ENCODE results near the gene EML6. TPM values are rescaled to one million over a fixed set of nuclear protein-coding genes. Genes with fewer than 3 reads are reported as not detected.

Gene EML6
- total and polyA plus RNA-seq, 7 donors, result 0.38 to 9.3 (median 2.5) TPM

DNA sequence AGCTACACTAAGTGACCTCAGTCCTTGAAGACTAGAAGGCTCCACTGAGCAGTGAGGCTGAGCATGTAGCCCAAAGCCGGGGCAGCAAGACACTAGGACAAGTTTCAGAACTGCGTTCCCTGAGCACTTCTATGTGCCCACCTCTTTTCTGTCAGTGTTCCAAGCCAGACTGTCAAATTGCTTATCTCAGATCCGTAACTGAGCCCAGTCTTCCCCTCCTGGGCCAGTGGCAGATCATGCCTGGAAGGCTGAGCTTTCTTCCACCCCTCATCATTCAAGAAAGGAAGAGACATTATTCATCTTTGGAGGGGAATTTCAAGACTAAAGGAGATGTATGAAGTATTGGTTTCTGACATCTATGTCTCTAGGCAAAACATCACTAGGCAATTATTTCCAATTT is 49.8 kb downstream of the EML6 start:
- H3K27ac ChIP-seq, result no peak overlapping the region
- 89 to 98% (median 90%) methylated on average over 3 of the region's 3 CpGs for WGBS, 3 donors
- no peak for ATAC-seq
- no peak overlapping the region for H3K4me3 ChIP-seq
- DNase-seq, result no peak
- peaks cover 0 to 2% of the 10 kb centered on the region in 2 donors for H3K36me3 ChIP-seq (ENCODE audit: insufficient read depth in 1 of 2, low read depth in 1 of 2)
- H3K9me3 ChIP-seq, result peaks cover 12% of the 10 kb centered on the region
- intact Hi-C loops (cut with DNase I), result no loop called here
- H3K27me3 ChIP-seq (ENCODE audit: insufficient read depth in 3 of 3, low read length in 2 of 3), result no peaks in the 10 kb centered on the region
- TF ChIP-seq CTCF (IDR thresholded peaks at IDR 0.05), result no peak
- no peaks in the 10 kb centered on the region for H3K4me1 ChIP-seq

- no peak overlapping the region for H3K27ac ChIP-seq
- intact Hi-C loops (cut with DNase I), result no loop called here
- no peak for TF ChIP-seq CTCF (IDR thresholded peaks at IDR 0.05)
- no peaks in the 10 kb centered on the region for H3K27me3 ChIP-seq (ENCODE audit: insufficient read depth in 3 of 3, low read length in 2 of 3)
- H3K9me3 ChIP-seq, result peaks cover 12% of the 10 kb centered on the region
- no peak for ATAC-seq
- H3K36me3 ChIP-seq (ENCODE audit: insufficient read depth in 1 of 2, low read depth in 1 of 2), result peaks cover 0 to 2% of the 10 kb centered on the region in 2 donors
- no peak for DNase-seq
- no peaks in the 10 kb centered on the region for H3K4me1 ChIP-seq
- 78 to 86% (median 86%) methylated on average over 2 of the region's 2 CpGs for WGBS, 3 donors
- H3K4me3 ChIP-seq, result no peak overlapping the region
Measured at GRCh38 chr2:54773838-54774237, 50.4 kb downstream of the EML6 start.

DNA sequence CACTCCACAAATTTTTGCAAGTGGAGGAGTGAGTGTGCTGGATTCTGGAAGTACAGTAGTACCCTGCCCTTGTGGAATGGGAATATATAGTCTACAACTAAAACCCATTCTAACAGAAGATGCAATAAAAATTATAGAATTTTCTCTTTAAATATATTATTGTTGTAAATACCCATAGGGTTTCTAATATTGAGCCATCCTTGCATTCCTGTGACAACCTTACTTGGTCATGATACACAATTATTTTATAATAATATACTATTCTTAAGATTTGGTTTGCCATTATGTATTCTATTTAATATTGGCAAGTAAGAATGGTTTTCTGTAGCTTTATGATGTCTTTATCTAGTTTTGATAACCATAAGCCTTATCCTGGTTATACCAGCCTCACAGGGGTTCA is 52.2 kb downstream of the EML6 start:
- no peak for TF ChIP-seq CTCF (IDR thresholded peaks at IDR 0.05)
- ATAC-seq, result no peak
- no peak overlapping the region for H3K4me3 ChIP-seq
- H3K9me3 ChIP-seq, result peaks cover 12% of the 10 kb centered on the region
- no peaks in the 10 kb centered on the region for H3K4me1 ChIP-seq
- DNase-seq, result no peak
- peaks cover 0 to 2% of the 10 kb centered on the region in 2 donors for H3K36me3 ChIP-seq (ENCODE audit: insufficient read depth in 1 of 2, low read depth in 1 of 2)
- H3K27ac ChIP-seq, result no peak overlapping the region
- intact Hi-C loops (cut with DNase I), result no loop called here
- no peaks in the 10 kb centered on the region for H3K27me3 ChIP-seq (ENCODE audit: insufficient read depth in 3 of 3, low read length in 2 of 3)

DNA sequence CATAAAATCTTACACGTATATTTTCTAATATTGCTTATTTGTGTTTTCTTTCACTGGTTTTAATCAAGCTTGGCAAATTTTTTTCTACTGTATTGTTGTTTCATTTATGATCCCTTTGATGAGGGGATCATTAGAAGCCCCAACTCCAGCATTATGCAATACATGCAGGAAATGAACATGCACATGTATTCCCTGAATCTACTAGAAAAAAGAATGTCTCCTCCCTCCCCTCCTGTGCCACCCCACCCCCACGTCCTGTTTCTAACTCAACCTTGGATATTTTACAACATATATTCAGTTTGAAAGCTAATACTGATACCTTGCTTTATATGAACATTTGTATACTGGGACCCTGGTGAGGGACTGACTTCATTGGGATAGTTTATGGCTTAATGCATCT is 53.0 kb downstream of the EML6 start:
- TF ChIP-seq CTCF (IDR thresholded peaks at IDR 0.05), result no peak
- Histone ChIP-seq H3K4me3 (no peak overlapping the region), H3K36me3 (ENCODE audit: insufficient read depth in 1 of 2, low read depth in 1 of 2) (peaks cover 0 to 2% of the 10 kb centered on the region in 2 donors), H3K9me3 (peaks cover 12% of the 10 kb centered on the region), H3K27me3 (ENCODE audit: insufficient read depth in 3 of 3, low read length in 2 of 3) (no peaks in the 10 kb centered on the region), H3K4me1 (no peaks in the 10 kb centered on the region), H3K27ac (no peak overlapping the region)
- intact Hi-C loops (cut with DNase I), result no loop called here
- 69 to 77% (median 70%) methylated on average over 2 of the region's 2 CpGs for WGBS, 3 donors
- ATAC-seq, result no peak
- no peak for DNase-seq

DNA sequence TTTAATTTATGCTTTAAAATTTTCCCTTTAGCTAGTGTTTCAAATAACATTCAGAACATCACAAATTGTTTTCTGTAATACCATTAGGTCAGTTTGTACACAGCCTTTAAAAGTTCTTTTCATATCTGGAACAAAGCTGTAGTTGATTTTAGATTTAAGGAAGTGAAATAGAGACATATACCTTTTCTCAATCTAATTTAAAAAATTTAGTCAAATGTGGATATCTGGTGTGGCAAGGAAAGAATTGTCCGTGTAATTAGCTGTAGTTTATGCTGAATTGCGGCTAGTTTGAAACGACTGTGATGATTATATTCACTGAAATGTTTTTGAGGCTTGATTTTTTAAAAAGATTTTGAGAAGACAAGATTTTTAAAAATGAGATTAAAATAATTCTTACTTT is 59.9 kb downstream of the EML6 start:
- DNase-seq, result no peak
- Histone ChIP-seq H3K27ac (no peak overlapping the region), H3K9me3 (no peaks in the 10 kb centered on the region), H3K4me1 (no peaks in the 10 kb centered on the region), H3K36me3 (ENCODE audit: insufficient read depth in 1 of 2, low read depth in 1 of 2) (no peaks in the 10 kb centered on the region), H3K4me3 (no peak overlapping the region), H3K27me3 (ENCODE audit: insufficient read depth in 3 of 3, low read length in 2 of 3) (no peaks in the 10 kb centered on the region)
- no peak for TF ChIP-seq CTCF (IDR thresholded peaks at IDR 0.05)
- WGBS, 3 donors, result 85 to 89% (median 88%) methylated on average over 3 of the region's 3 CpGs
- intact Hi-C loops (cut with DNase I), result no loop called here
- ATAC-seq, result no peak

Measured in psoas muscle (tissue), 8 donors.